B cell (primary cell): ENCODE measurements around the gene CDO1. TPM values are rescaled to one million over a fixed set of nuclear protein-coding genes. Genes with fewer than 3 reads are reported as not detected.
A peak's percentile ranks its signal among the peaks of the same experiment; 100 is the strongest.

Source experiments
- ATAC-seq: fragments of 200-7000 bp; cut with Tn5 transposase; one replicate; pipeline ENCODE4 v1.10.0; 2021; ENCODE audit warnings: low read depth, mild to moderate bottlenecking, moderate number of reproducible peaks, moderate library complexity
- CTCF ChIA-PET: fragments of 350-600 bp; sonication (Branson Sonifier 250); formaldehyde crosslinking; loops from one replicate; lab custom pipeline; 2021; ENCODE audit warnings: antibody characterized with exemption, inconsistent platforms; lab: Charles Lee
- POLR2A ChIA-PET: fragments of 350-600 bp; sonication (Branson Sonifier 250); formaldehyde crosslinking; loops from one replicate; lab custom pipeline; 2021; ENCODE audit warnings: antibody characterized with exemption; lab: Charles Lee
- DNase-seq: peaks from one replicate; pipeline ENCODE4 v3.0.0; 2013
- H2AFZ ChIP-seq: 2 replicates; pipeline ENCODE4 v1.6.1; 2012; ENCODE audit warnings: mild to moderate bottlenecking, low read depth, low read length; ENCODE audit not compliant: insufficient read depth, poor library complexity, severe bottlenecking
- H3K27ac ChIP-seq, 2 donors: 1 replicate in 1 of 2; 2 replicates in 1 of 2; pipeline ENCODE4 v1.5.1; 2012 to 2013; ENCODE audit warnings: low read length in 2 of 2, mild to moderate bottlenecking in 2 of 2, moderate library complexity in 1 of 2
- H3K27me3 ChIP-seq, 4 experiments: fragments of 200-600 bp in 1 of 4; sonication (generic) in 1 of 4; replicated peaks in 1 of 4; 1 replicate in 2 of 4; 2 replicates in 2 of 4; pipeline versions ENCODE4 v1.6.1 to v1.7.0; 2013 to 2016; ENCODE audit warnings: low read length in 3 of 4, mild to moderate bottlenecking in 2 of 4, mixed read lengths in 1 of 4, moderate library complexity in 1 of 4; ENCODE audit not compliant: insufficient read depth in 4 of 4, control insufficient read depth in 3 of 4; ENCODE audit errors: control extremely low read depth in 1 of 4
- H3K36me3 ChIP-seq, 2 experiments: replicated peaks in 1 of 2; 1 replicate in 1 of 2; 2 replicates in 1 of 2; pipeline versions ENCODE4 v1.6.1 to v1.7.1; 2013; ENCODE audit warnings: low read length in 1 of 2; ENCODE audit not compliant: insufficient read depth in 2 of 2, control insufficient read depth in 1 of 2; ENCODE audit errors: control extremely low read depth in 1 of 2, extremely low read depth in 1 of 2
- H3K4me1 ChIP-seq, 2 donors: fragments of 200-600 bp in 1 of 2; sonication (generic) in 1 of 2; 1 replicate in 1 of 2; 2 replicates in 1 of 2; pipeline versions ENCODE4 v1.5.1 to v1.6.1; 2013 to 2017; ENCODE audit warnings: low read length in 2 of 2; ENCODE audit not compliant: control insufficient read depth in 2 of 2, insufficient read depth in 2 of 2
- H3K4me2 ChIP-seq: replicated peaks from 2 replicates; pipeline ENCODE3; 2012; ENCODE audit warnings: mild to moderate bottlenecking, low read depth, low read length; ENCODE audit not compliant: poor library complexity, severe bottlenecking
- H3K4me3 ChIP-seq, 5 experiments: fragments of 200-600 bp in 1 of 5; sonication (generic) in 1 of 5; 1 replicate in 3 of 5; 2 replicates in 2 of 5; pipeline versions ENCODE4 v1.5.1 to v1.7.0; 2011 to 2016; ENCODE audit warnings: low read length in 4 of 5, mild to moderate bottlenecking in 4 of 5, low read depth in 2 of 5, control low read depth in 1 of 5, moderate library complexity in 1 of 5; ENCODE audit not compliant: insufficient read depth in 1 of 5; ENCODE audit errors: control extremely low read depth in 1 of 5, extremely low read depth in 1 of 5
- H3K79me2 ChIP-seq: fragments of 200-600 bp; sonication (generic); one replicate; pipeline ENCODE4 v1.6.0; 2016; ENCODE audit warnings: low read length; ENCODE audit not compliant: control insufficient read depth, insufficient read depth
- H3K9ac ChIP-seq: fragments of 200-600 bp; sonication (generic); 2 replicates; pipeline ENCODE4 v1.6.1; 2017; ENCODE audit warnings: mild to moderate bottlenecking, low read length, moderate library complexity
- H3K9me3 ChIP-seq, 3 donors: one replicate each; pipeline versions ENCODE4 v1.6.1 to v1.7.1; 2013; ENCODE audit warnings: low read length in 2 of 3; ENCODE audit not compliant: control insufficient read depth in 2 of 3, insufficient read depth in 1 of 3; ENCODE audit errors: control extremely low read depth in 1 of 3
- H4K20me1 ChIP-seq: 2 replicates; pipeline ENCODE4 v1.6.0; 2012; ENCODE audit warnings: mild to moderate bottlenecking, low read length; ENCODE audit not compliant: insufficient read depth, control insufficient read depth, poor library complexity, severe bottlenecking
- H3K27ac Mint-ChIP-seq: one replicate; pipeline ENCODE4 v1.8.0; 2021; ENCODE audit warnings: mixed read lengths
- H3K27me3 Mint-ChIP-seq: one replicate; pipeline ENCODE4 v1.8.0; 2021; ENCODE audit warnings: mixed read lengths
- H3K4me1 Mint-ChIP-seq: one replicate; pipeline ENCODE4 v1.8.0; 2021; ENCODE audit warnings: mixed read lengths
- H3K4me3 Mint-ChIP-seq: one replicate; pipeline ENCODE4 v1.8.0; 2021; ENCODE audit warnings: mixed read lengths
- H3K9me3 Mint-ChIP-seq: one replicate; pipeline ENCODE4 v1.8.0; 2022; ENCODE audit warnings: mixed read lengths; ENCODE audit not compliant: insufficient read depth
- EZH2 ChIP-seq: IDR thresholded peaks from 2 replicates; pipeline ENCODE4 v1.6.1; 2012; ENCODE audit warnings: borderline replicate concordance, low read depth, mild to moderate bottlenecking, moderate library complexity, low read length; ENCODE audit not compliant: insufficient read depth, poor library complexity, severe bottlenecking
- WGBS: methylation state at CpG from one replicate; pipeline ENCODE4 v1.1.5; 2013; ENCODE audit warnings: missing lambda C conversion rate; ENCODE audit not compliant: insufficient coverage; 5-methylcytosine and 5-hydroxymethylcytosine counted together
- intact Hi-C: fragments of 100-400 bp; cut with micrococcal nuclease; formaldehyde crosslinking; loops from one replicate; pipeline ENCODE4 v1.10.0; 2022
- polyA plus RNA-seq: library from polyadenylated mRNA; depleted of rRNA; stranded (reverse); fragments of >200 nt; gene quantifications from 2 replicates; pipeline ENCODE4 v1.2.3, GENCODE V29; 2012
- total RNA-seq, 2 donors: library from RNA; stranded (reverse); fragments of 120-200 nt in 1 of 2; gene quantifications; 1 replicate in 1 of 2; 2 replicates in 1 of 2; pipeline versions ENCODE4 v1.2.3 to v1.2.4, GENCODE V29; 2013 to 2022
- TF ChIP-seq, protein P1 (sequence below): fragments of 200-600 bp; IDR thresholded peaks from one replicate; pipeline ENCODE4 v1.8.0; 2022; ENCODE audit warnings: antibody characterized with exemption, mild to moderate bottlenecking

CDO1 gene
- total and polyA plus RNA-seq, 2 donors (not counting 1 experiment from before 2014, with no cell fraction given), result not detected

DNA sequence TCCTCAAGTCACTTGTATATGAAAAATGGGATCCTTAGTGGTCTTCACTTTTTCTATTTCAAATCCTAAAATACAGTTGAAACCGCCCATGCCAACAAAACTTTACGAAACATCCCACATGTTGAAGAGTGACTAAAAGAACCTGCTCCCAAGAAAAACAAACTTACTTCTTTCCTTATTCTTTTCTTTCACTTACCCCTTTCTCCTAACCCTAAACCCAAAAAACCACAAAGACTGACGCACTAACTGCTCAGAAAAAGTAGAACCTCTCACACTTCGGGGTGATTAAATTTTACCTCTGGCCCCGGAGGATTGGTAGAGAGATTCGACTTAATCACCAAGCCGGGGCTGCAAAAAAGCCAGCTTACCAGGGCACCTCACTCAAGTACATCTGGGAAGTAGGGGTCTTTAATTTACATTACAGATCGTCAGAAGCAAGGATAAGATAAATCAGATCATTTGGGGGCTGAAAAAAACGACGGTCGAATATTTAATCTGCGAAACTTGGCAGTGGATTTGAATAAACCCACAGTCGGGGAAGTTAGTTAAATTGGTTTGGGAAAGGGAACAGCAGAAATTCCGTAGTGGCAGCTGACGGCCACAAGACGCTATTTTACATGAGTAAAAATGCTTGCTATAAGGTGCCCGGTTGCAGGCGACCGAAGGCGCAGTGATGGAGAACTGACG lies 1.3 kb downstream of the CDO1 start:
- DNase-seq (no peak), ATAC-seq (no peak)
- Mint-ChIP-seq H3K9me3 (no peaks in the 10 kb centered on the region), H3K4me3 (peak overlapping the region; percentile 71), H3K4me1 (peaks cover 18% of the 10 kb centered on the region), H3K27ac (no peak overlapping the region), H3K27me3 (peaks cover 71% of the 10 kb centered on the region)
- H3K36me3 ChIP-seq, result no peaks in the 10 kb centered on the region
- 20% methylated on average over 15 of the region's 21 CpGs for WGBS
- H3K9ac ChIP-seq, result peak overlapping the region; percentile 56
- H3K4me2 ChIP-seq, result peak overlapping the region; percentile 81
- peak overlapping the region; percentile 72 for H2AFZ ChIP-seq
- intact Hi-C loops, result no loop called here
- POLR2A ChIA-PET, result no interaction called here
- TF ChIP-seq EZH2, result peak; percentile 51
- TF ChIP-seq, protein P1, sequence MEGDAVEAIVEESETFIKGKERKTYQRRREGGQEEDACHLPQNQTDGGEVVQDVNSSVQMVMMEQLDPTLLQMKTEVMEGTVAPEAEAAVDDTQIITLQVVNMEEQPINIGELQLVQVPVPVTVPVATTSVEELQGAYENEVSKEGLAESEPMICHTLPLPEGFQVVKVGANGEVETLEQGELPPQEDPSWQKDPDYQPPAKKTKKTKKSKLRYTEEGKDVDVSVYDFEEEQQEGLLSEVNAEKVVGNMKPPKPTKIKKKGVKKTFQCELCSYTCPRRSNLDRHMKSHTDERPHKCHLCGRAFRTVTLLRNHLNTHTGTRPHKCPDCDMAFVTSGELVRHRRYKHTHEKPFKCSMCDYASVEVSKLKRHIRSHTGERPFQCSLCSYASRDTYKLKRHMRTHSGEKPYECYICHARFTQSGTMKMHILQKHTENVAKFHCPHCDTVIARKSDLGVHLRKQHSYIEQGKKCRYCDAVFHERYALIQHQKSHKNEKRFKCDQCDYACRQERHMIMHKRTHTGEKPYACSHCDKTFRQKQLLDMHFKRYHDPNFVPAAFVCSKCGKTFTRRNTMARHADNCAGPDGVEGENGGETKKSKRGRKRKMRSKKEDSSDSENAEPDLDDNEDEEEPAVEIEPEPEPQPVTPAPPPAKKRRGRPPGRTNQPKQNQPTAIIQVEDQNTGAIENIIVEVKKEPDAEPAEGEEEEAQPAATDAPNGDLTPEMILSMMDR, result no peak
- no peaks in the 10 kb centered on the region for H3K79me2 ChIP-seq
- H4K20me1 ChIP-seq, result no peaks in the 10 kb centered on the region
- H3K27ac ChIP-seq, result no peak overlapping the region
- CTCF ChIA-PET, result no interaction called here
- peaks cover 0 to 12% (median 0%) of the 10 kb centered on the region in 3 donors for H3K9me3 ChIP-seq
- H3K27me3 ChIP-seq, result peaks cover 0 to 42% (median 32%) of the 10 kb centered on the region in 4 experiments
- H3K4me3 ChIP-seq, result peak overlapping the region in 1 of 5 experiments; percentile 33
- peaks cover 19 to 22% of the 10 kb centered on the region in 2 donors for H3K4me1 ChIP-seq

DNA sequence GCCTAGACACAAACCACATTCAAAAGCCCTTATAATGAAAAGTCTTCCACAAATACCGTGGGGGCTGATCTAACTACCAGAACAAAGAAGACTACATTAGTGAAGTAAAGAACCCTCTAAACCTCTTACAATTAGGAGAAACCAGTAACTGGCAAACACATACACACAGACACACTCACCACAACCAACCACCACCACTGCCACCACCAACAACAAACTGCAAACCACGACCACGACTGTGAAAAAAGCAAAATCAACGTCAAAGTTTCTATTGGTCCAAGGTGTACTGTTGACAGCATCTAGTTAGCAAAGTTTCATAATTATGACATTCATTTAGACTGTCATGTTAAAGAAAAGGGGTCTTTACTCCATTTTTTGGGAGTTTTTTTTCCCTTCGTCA lies 2.7 kb downstream of the CDO1 start:
- Histone ChIP-seq H3K4me2 (no peak overlapping the region), H3K36me3 (no peaks in the 10 kb centered on the region), H4K20me1 (no peaks in the 10 kb centered on the region), H3K4me1 (peaks cover 19 to 22% of the 10 kb centered on the region in 2 donors), H3K79me2 (no peaks in the 10 kb centered on the region), H3K4me3 (no peak overlapping the region), H3K9ac (no peak overlapping the region), H3K27me3 (peaks cover 0 to 37% (median 30%) of the 10 kb centered on the region in 4 experiments), H2AFZ (no peak overlapping the region), H3K27ac (no peak overlapping the region), H3K9me3 (peaks cover 0 to 12% (median 0%) of the 10 kb centered on the region in 3 donors)
- DNase-seq (no peak), ATAC-seq (no peak)
- intact Hi-C loops, result no loop called here
- Mint-ChIP-seq H3K4me3 (no peak overlapping the region), H3K27me3 (peaks cover 66% of the 10 kb centered on the region), H3K9me3 (no peaks in the 10 kb centered on the region), H3K27ac (no peak overlapping the region), H3K4me1 (peaks cover 18% of the 10 kb centered on the region)
- CTCF ChIA-PET, result no interaction called here
- WGBS, result 73% methylated on average over 3 of the region's 5 CpGs
- TF ChIP-seq, protein P1, result no peak
- no peak for TF ChIP-seq EZH2
- POLR2A ChIA-PET, result no interaction called here
